Stimulated activated CD8-positive, alpha-beta memory T cell treated with anti-CD3 and anti-CD28 coated beads, Interleukin-12 subunit alpha, Interleukin-12 subunit beta, amount 100 ng/mL, for 24 hours (primary cell): ENCODE results near the gene NUMB.
A peak's percentile ranks its signal among the peaks of the same experiment; 100 is the strongest.

Source experiments
- DNase-seq: peaks from one replicate; pipeline ENCODE4 v3.0.0-alpha.2; 2020; ENCODE audit errors: extremely low read depth

Gene NUMB

GRCh38 chr14:73245480-73246325, 212.6 kb downstream of the NUMB start:
- peak; percentile 16 for DNase-seq

DNA sequence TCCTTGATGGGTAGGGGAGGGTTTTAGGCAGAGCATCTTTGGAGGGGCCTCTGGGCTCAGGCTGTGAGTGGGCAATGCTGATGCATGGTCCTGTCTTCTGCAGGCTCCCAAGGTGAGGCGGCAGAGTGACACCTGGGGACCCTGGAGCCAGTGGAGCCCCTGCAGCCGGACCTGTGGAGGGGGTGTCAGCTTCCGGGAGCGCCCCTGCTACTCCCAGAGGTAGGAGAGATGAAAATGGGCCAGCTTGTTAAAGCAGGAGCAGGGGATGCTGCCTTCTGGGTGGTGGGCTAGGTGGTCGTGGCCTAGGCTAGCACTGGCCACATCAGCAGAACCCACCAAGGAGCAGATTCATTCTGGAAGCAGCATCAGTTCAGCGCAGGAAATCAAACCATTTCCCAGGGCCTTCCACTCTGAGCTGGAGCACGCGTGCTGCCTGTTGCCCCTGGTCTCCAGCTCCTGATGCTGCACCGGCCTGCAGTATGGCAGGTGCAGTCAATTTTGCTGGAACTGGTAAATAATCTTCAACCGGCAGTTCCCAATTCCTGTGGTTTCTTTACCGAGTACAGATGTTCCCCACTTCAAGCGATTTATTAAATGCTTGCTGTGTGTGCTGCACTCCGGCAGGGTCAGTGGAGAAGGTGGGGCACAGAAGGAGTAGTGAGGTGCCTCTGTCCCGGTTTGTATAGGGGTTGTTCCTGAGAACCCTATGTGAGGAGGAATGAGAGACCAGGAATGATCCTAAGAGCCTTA, 213.6 kb downstream of the NUMB start:
- no peak for DNase-seq

DNA sequence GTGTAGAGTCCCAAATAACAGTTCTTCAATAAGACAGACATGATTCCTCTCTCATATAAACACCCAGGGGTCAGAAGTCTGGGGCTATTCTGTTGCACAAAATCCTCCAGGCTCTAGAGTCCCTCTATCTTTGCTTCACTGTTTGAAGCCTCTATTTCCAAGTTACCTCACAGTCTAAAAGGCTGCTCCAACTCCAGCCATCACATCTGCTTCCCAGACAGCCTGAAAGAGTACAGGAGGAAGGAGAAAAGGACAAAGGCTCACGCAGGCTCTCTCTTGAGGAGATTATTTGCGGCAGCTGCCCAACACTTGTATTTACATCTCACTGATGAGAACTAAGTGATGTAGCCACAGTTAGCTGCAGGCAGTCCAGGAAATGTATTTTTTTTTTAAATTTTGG, 214.6 kb downstream of the NUMB start:
- no peak for DNase-seq

DNA sequence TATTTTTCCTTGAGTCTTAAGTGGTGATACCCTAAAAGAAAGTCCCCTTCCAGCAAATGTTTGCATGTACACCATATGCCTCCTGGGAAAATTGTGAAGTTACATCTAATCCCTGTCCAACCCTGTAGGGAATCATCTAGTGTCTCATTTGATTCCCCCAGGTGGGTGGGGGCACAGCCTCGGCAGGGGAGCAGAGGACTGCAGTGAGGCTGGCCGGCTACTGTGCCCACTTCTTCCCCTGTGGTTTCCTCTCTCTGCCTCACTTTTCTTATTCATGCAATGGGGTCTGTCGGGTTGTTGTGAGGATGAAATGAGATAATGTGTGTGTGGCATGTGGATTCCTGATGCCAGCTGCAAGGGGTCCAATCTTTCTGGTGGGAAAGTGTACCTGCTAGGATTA, 215.0 kb downstream of the NUMB start:
- DNase-seq, result no peak

DNA sequence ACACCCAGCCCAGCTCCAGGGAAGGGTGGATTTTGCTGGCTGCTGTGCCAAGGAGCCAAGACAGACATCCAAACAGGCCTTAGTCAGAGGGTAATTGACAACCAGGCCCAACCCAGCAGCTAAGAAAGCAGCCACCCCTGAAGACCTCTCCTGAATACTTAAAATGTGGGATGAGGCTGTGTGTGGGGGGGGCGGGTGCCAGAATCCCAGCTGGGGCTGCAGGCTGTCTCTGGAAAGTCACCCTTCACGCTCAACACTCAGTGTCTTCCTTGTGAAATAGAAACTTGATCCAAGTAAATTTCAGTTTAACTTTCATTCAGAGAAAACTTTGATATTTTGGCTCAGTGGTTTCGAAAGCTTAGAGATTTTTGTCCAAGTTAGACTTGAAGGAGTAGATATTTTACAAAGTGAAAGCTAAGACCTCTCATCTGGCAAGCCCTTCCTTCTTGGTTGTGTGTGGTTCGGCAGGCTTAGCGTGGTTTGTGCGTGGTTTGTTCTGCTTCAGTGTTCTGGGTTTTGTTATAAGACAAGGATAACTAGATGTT, 215.9 kb downstream of the NUMB start:
- DNase-seq, result no peak

DNA sequence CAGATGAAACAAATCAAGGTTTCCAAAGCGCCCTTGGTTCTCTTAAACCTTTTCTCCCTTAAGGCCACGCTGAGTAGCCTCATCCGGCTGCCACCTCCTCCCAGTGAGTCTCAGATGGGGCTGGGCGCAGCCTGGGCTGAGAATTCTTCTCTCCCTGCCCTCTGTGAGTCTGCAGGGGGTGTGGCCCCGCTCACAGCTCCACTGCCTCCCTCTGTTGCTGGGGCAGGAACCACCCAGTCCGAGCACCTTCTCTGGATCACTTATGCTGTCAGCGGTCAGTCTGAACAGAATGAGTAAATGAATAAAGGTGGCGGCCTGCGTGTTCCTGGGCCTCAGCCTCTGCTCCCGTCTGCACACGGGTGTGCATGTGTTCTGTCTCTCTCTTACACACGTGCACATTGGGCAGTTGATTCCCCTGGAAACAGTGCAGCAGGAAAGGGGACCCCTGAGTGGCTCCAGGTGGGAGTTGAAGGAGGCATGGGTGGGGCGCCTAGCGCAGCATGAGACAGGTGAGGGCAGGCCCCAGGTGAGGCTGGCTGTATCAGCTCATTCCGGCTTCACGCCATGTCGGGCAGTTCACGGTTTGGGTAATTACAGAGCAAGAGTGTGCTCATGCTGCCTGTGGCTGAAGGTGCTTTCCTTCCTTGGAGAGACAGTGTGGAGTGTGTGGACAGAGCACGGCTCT, 216.7 kb downstream of the NUMB start:
- no peak for DNase-seq

GRCh38 chr14:73240816-73241480, 217.4 kb downstream of the NUMB start:
- no peak for DNase-seq

GRCh38 chr14:73239393-73240241, 218.7 kb downstream of the NUMB start:
- no peak for DNase-seq

- no peak for DNase-seq
These were observed 219.4 kb downstream of the NUMB start for GRCh38 chr14:73238941-73239340.

GRCh38 chr14:73238424-73238852, 219.9 kb downstream of the NUMB start:
- DNase-seq, result no peak

GRCh38 chr14:73237786-73238423, 220.4 kb downstream of the NUMB start:
- DNase-seq, result no peak

- DNase-seq, result no peak
These were observed 221.0 kb downstream of the NUMB start, which contains the start of gene PAPLN for GRCh38 chr14:73237219-73237785. PAPLN (plus strand) TSS chr14:73237506; CDS start chr14:73239779, 2,273 bp downstream.

- DNase-seq, result no peak
These were observed 221.6 kb downstream of the NUMB start for GRCh38 chr14:73236752-73237218.

DNA sequence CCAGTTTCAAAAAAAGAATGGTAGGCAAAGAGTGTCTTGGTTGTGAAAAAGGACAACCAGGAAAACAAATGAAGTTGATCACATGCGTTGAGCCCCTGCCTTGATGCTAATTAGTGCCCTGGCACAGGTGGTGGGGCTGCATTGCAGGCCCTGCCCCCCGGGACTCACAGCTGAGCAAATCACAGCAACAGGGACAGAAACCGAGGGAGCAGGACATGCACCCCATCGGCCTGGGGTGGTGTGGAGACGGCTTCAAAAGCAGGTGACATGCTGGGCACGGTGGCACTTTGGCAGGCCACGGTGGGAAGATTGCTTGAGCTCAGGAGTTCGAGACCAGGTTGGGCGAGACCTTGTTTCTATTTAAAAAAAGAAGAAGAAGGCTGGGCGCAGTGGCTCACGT, 222.2 kb downstream of the NUMB start:
- DNase-seq, result no peak

- no peak for DNase-seq
These were observed 222.7 kb downstream of the NUMB start for GRCh38 chr14:73235531-73236155.

DNA sequence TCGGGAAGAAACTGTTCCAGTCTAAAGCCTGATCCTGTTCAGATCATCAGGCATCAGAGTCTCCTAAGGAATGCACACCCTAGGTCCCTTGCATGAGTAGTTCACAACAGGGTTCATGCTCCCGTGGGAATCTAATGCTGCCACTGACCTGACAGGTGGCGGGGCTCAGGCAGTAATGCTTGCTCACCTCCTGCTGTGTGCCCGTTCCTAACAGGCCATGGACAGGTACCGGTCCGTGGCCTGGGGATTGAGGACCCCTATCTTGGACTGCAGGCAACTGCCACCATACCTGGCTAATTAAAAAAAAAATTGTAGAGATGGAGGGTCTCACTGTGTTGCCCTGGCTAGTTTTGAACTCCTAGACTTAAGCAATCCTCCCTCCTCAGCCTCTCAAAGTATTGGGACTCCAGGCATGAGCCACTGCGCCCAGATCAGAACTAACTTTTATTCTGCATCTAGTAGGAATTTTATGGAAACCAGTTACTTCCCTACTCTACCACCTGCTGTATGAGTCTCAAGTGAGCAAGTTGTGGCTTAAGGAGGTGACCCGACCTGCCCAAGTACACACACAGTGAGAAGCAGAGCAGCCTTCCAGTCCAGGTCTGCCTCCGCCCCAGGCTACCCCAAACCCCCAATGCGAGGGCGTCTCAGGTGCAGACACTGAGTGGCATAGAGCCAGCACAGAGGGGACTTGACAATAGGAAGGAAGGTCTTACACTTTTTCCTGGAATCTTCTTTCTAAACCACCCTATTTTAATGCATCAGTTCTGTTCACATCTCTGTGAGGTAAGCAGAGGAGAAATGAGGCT, 223.6 kb downstream of the NUMB start:
- no peak for DNase-seq

- no peak for DNase-seq
These were observed 224.3 kb downstream of the NUMB start for GRCh38 chr14:73234029-73234428.

DNA sequence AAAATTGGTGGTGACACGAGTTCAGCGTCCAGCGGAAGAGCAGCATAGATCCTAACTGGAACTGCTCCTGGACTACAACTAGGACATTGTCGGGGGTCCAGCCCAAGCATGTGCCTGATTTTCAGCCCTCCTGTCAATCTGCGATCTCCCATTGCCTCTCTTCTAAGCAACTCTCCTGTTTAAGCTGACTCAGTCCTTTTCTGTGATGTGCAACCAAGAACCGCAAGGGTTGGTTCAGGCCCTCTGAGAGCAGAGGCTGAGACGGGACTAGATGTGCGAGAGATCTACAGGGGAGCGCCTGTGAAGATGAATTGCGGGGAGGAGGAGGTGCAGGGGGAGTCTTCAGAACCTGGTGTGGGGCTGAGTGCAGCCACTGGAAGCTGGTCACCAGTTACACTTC, 224.8 kb downstream of the NUMB start:
- DNase-seq, result no peak
